HepG2 (cell line): ENCODE measurements around the gene MTMR6. TPM values are rescaled to one million over a fixed set of nuclear protein-coding genes. Genes with fewer than 3 reads are reported as not detected.
A peak's percentile ranks its signal among the peaks of the same experiment; 100 is the strongest.

Source experiments
- CBX5 ChIP-seq: sonication (generic); formaldehyde crosslinking; IDR thresholded peaks from 2 replicates; pipeline ENCODE4 v1.4.0; 2020; ENCODE audit warnings: missing genetic modification reagents, borderline replicate concordance
- CHD4 ChIP-seq: fragments of 200-600 bp; sonication (generic); IDR thresholded peaks from 2 replicates; pipeline ENCODE4 v1.7.0; 2017; ENCODE audit warnings: mild to moderate bottlenecking, low read length, borderline replicate concordance
- DNMT3B ChIP-seq: conservative IDR thresholded peaks from 2 replicates; pipeline ENCODE4 v1.6.1; 2016; ENCODE audit warnings: missing biosample characterization, control low read depth
- HNRNPK ChIP-seq: fragments of 200-400 bp; formaldehyde crosslinking; IDR thresholded peaks from 2 replicates; pipeline ENCODE4 v1.6.1; 2018; ENCODE audit warnings: low read length, low read depth, moderate library complexity, mild to moderate bottlenecking; ENCODE audit not compliant: poor library complexity, severe bottlenecking
- MED1 ChIP-seq: sonication (generic); formaldehyde crosslinking; IDR thresholded peaks from 2 replicates; pipeline ENCODE4 v1.4.0; 2020; ENCODE audit warnings: missing genetic modification reagents
- MEF2D ChIP-seq: sonication (generic); formaldehyde crosslinking; IDR thresholded peaks from 2 replicates; pipeline ENCODE4 v1.5.1; 2020; ENCODE audit warnings: mild to moderate bottlenecking, missing genetic modification reagents
- PHB2 ChIP-seq: fragments of 450-650 bp; IDR thresholded peaks from 2 replicates; pipeline ENCODE4 v1.6.1; 2018; ENCODE audit not compliant: partially characterized antibody
- PLRG1 ChIP-seq: fragments of 450-650 bp; conservative IDR thresholded peaks from 2 replicates; pipeline ENCODE4 v1.6.1; 2016
- RARG ChIP-seq: sonication (generic); formaldehyde crosslinking; IDR thresholded peaks from 2 replicates; pipeline ENCODE4 v1.4.0; 2020; ENCODE audit warnings: low read depth, mild to moderate bottlenecking, missing genetic modification reagents
- TCF7L2 ChIP-seq: IDR thresholded peaks from 2 replicates; pipeline ENCODE4 v1.6.1; 2011; ENCODE audit warnings: mild to moderate bottlenecking, low read depth, low read length, moderate library complexity
- ZNF30 ChIP-seq: sonication (generic); formaldehyde crosslinking; IDR thresholded peaks from 2 replicates; pipeline ENCODE4 v1.5.0; 2020; ENCODE audit warnings: mild to moderate bottlenecking, missing genetic modification reagents
- ZNF747 ChIP-seq: sonication (generic); formaldehyde crosslinking; IDR thresholded peaks from 2 replicates; pipeline ENCODE4 v1.8.1; 2023; ENCODE audit warnings: missing genetic modification reagents, mild to moderate bottlenecking, borderline replicate concordance
- ZNF891 ChIP-seq: sonication (generic); formaldehyde crosslinking; IDR thresholded peaks from 2 replicates; pipeline ENCODE4 v1.5.0; 2020; ENCODE audit warnings: mild to moderate bottlenecking, missing genetic modification reagents
- polyA plus RNA-seq, 8 experiments: library from polyadenylated mRNA; depleted of rRNA in 3 of 8; stranded (reverse) in 7 of 8; unstranded in 1 of 8; fragments of >200 nt; fragmentation: Illumina TruSeq in 4 of 8; extraction: Trizol in 4 of 8; gene quantifications; 2 replicates each; pipeline versions ENCODE4 v1.2.1 to v1.2.3, GENCODE V29; 2011 to 2016; ENCODE audit warnings: low read depth in 4 of 8, missing spikeins in 1 of 8, mixed read lengths in 1 of 8; ENCODE audit not compliant: insufficient read depth in 1 of 8
- total RNA-seq, 5 experiments: library from RNA; depleted of rRNA; stranded (reverse); fragments of >200 nt; fragmentation: Illumina TruSeq; extraction: Trizol; gene quantifications; 2 replicates each; pipeline ENCODE4 v1.2.3, GENCODE V29; 2016; ENCODE audit warnings: low read depth in 1 of 5
- TF ChIP-seq, protein P1 (sequence below): sonication (generic); IDR thresholded peaks from 2 replicates; pipeline ENCODE4 v1.6.1; 2016; ENCODE audit warnings: low read depth, borderline replicate concordance
- TF ChIP-seq, protein P2 (sequence below): sonication (generic); formaldehyde crosslinking; IDR thresholded peaks from 2 replicates; pipeline ENCODE4 v1.8.0; 2022; ENCODE audit warnings: missing genetic modification reagents, mild to moderate bottlenecking, borderline replicate concordance
- TF ChIP-seq, protein P3 (sequence below): IDR thresholded peaks from 2 replicates; pipeline ENCODE4 v1.6.1; 2016; ENCODE audit warnings: missing compliant biosample characterization, missing genetic modification reagents, borderline replicate concordance
- TF ChIP-seq, protein P4 (sequence below): sonication (generic); formaldehyde crosslinking; IDR thresholded peaks from 2 replicates; pipeline ENCODE4 v1.9.0; 2022; ENCODE audit warnings: missing genetic modification reagents, mild to moderate bottlenecking, borderline replicate concordance
- TF ChIP-seq, protein P5 (sequence below): sonication (generic); formaldehyde crosslinking; IDR thresholded peaks from 2 replicates; pipeline ENCODE4 v1.4.0; 2020; ENCODE audit warnings: missing genetic modification reagents, low read depth, mild to moderate bottlenecking, borderline replicate concordance
- TF ChIP-seq, protein P6 (sequence below): sonication (generic); formaldehyde crosslinking; IDR thresholded peaks from 2 replicates; pipeline ENCODE4 v1.4.0; 2020; ENCODE audit warnings: missing genetic modification reagents
- TF ChIP-seq, protein P7 (sequence below): sonication (generic); formaldehyde crosslinking; IDR thresholded peaks from 2 replicates; pipeline ENCODE4 v1.5.0; 2020; ENCODE audit warnings: missing genetic modification reagents

MTMR6 gene
- total and polyA plus RNA-seq, 2 of the 13 experiments (the other 11 are each of a cell fraction or from before 2014, with no cell fraction given), result 3.4 to 7.8 TPM

DNA sequence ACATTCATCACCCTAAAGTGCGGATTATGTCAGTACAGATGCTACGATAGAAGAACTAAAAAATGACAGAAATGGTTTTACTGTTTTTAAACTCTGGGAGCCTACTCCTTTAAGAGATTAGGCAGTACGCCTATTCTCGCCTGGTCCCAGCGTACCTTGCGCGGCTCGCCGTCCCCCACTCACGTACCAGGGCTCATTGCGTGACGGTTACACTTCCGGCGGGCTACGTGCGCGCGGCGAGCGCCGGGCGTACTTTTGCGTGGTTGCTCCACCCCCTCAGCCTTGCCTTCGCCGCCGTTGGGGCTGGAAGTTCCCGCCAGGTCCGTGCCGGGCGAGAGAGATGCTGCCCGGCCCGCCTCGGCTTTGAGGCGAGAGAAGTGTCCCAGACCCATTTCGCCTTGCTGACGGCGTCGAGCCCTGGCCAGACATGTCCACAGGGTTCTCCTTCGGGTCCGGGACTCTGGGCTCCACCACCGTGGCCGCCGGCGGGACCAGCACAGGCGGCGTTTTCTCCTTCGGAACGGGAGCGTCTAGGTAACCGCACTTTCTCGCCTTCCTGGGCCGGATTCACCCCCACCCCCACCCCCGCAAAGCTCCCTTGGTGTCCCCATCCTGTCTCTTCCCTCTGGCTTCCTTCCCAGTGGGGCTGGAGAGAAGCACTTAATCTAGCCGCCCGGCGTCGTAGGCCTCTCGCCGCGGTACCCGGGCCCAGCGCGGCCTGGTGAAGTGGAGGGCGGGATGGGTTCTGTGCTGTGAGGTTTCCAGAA is 14.2 kb upstream of the MTMR6 start, which contains the start of gene NUP58 (continued):
- TF ChIP-seq, protein P1, sequence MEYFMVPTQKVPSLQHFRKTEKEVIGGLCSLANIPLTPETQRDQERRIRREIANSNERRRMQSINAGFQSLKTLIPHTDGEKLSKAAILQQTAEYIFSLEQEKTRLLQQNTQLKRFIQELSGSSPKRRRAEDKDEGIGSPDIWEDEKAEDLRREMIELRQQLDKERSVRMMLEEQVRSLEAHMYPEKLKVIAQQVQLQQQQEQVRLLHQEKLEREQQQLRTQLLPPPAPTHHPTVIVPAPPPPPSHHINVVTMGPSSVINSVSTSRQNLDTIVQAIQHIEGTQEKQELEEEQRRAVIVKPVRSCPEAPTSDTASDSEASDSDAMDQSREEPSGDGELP, result peak; percentile 22; the same call in 1 of the 2 replicates
- no peak for TF ChIP-seq ZNF891 (CRISPR knock-in tag)
- TF ChIP-seq CBX5 (CRISPR knock-in tag), result no peak; the same call in 1 of the 2 replicates
- TF ChIP-seq PLRG1, result no peak
- TF ChIP-seq ZNF747 (CRISPR knock-in tag), result peak; percentile 42; the same call in 1 of the 2 replicates
- no peak for TF ChIP-seq TCF7L2
- 0 out of 2 replicates have a peak, but pooled peaks have one; percentile 35 for TF ChIP-seq CHD4
- peak; percentile 60; the same call in 1 of the 2 replicates for TF ChIP-seq DNMT3B (CRISPR knock-in tag)
- TF ChIP-seq, protein P2, sequence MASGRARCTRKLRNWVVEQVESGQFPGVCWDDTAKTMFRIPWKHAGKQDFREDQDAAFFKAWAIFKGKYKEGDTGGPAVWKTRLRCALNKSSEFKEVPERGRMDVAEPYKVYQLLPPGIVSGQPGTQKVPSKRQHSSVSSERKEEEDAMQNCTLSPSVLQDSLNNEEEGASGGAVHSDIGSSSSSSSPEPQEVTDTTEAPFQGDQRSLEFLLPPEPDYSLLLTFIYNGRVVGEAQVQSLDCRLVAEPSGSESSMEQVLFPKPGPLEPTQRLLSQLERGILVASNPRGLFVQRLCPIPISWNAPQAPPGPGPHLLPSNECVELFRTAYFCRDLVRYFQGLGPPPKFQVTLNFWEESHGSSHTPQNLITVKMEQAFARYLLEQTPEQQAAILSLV (CRISPR knock-in tag), result peak; percentile 61; the same call in 1 of the 2 replicates
- peak; percentile 37; the same call in 1 of the 2 replicates for TF ChIP-seq MEF2D (CRISPR knock-in tag)
- TF ChIP-seq PHB2, result no peak
- TF ChIP-seq, protein P3, sequence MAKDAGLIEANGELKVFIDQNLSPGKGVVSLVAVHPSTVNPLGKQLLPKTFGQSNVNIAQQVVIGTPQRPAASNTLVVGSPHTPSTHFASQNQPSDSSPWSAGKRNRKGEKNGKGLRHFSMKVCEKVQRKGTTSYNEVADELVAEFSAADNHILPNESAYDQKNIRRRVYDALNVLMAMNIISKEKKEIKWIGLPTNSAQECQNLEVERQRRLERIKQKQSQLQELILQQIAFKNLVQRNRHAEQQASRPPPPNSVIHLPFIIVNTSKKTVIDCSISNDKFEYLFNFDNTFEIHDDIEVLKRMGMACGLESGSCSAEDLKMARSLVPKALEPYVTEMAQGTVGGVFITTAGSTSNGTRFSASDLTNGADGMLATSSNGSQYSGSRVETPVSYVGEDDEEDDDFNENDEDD (CRISPR knock-in tag), result peak; percentile 92
- peak; percentile 38; the same call in 1 of the 2 replicates for TF ChIP-seq ZNF30 (CRISPR knock-in tag)
- TF ChIP-seq HNRNPK, result peak; percentile 52
- no peak for TF ChIP-seq RARG
- peak; percentile 53 for TF ChIP-seq MED1 (CRISPR knock-in tag)
- TF ChIP-seq, protein P4, sequence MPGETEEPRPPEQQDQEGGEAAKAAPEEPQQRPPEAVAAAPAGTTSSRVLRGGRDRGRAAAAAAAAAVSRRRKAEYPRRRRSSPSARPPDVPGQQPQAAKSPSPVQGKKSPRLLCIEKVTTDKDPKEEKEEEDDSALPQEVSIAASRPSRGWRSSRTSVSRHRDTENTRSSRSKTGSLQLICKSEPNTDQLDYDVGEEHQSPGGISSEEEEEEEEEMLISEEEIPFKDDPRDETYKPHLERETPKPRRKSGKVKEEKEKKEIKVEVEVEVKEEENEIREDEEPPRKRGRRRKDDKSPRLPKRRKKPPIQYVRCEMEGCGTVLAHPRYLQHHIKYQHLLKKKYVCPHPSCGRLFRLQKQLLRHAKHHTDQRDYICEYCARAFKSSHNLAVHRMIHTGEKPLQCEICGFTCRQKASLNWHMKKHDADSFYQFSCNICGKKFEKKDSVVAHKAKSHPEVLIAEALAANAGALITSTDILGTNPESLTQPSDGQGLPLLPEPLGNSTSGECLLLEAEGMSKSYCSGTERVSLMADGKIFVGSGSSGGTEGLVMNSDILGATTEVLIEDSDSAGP (CRISPR knock-in tag), result peak; percentile 100
- TF ChIP-seq, protein P5, sequence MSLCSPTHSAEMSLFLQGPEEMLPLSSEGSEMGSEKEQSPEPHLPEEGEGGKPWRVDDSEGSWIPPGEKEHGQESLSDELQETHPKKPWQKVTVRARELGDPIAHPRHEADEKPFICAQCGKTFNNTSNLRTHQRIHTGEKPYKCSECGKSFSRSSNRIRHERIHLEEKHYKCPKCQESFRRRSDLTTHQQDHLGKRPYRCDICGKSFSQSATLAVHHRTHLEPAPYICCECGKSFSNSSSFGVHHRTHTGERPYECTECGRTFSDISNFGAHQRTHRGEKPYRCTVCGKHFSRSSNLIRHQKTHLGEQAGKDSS (CRISPR knock-in tag), result no peak
- TF ChIP-seq, protein P6, sequence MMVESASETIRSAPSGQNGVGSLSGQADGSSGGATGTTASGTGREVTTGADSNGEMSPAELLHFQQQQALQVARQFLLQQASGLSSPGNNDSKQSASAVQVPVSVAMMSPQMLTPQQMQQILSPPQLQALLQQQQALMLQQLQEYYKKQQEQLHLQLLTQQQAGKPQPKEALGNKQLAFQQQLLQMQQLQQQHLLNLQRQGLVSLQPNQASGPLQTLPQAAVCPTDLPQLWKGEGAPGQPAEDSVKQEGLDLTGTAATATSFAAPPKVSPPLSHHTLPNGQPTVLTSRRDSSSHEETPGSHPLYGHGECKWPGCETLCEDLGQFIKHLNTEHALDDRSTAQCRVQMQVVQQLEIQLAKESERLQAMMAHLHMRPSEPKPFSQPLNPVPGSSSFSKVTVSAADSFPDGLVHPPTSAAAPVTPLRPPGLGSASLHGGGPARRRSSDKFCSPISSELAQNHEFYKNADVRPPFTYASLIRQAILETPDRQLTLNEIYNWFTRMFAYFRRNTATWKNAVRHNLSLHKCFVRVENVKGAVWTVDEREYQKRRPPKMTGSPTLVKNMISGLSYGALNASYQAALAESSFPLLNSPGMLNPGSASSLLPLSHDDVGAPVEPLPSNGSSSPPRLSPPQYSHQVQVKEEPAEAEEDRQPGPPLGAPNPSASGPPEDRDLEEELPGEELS (CRISPR knock-in tag), result no peak
- TF ChIP-seq, protein P7, sequence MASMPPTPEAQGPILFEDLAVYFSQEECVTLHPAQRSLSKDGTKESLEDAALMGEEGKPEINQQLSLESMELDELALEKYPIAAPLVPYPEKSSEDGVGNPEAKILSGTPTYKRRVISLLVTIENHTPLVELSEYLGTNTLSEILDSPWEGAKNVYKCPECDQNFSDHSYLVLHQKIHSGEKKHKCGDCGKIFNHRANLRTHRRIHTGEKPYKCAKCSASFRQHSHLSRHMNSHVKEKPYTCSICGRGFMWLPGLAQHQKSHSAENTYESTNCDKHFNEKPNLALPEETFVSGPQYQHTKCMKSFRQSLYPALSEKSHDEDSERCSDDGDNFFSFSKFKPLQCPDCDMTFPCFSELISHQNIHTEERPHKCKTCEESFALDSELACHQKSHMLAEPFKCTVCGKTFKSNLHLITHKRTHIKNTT (CRISPR knock-in tag), result no peak
